Neural progenitor cell (in vitro differentiated cells): ENCODE measurements around the gene MTX2. TPM values are rescaled to one million over a fixed set of nuclear protein-coding genes. Genes with fewer than 3 reads are reported as not detected.

Experiments used
- DNase-seq: peaks from one replicate; pipeline ENCODE4 v3.0.0-alpha.2; 2016; ENCODE audit warnings: low spot score
- H2AFZ ChIP-seq: fragments of 200-600 bp; sonication (generic); replicated peaks from 2 replicates; pipeline ENCODE4 v1.6.1; 2016; ENCODE audit warnings: antibody characterized with exemption
- H3F3A ChIP-seq: fragments of 200-600 bp; sonication (generic); 2 replicates; pipeline ENCODE4 v1.6.1; 2016; ENCODE audit warnings: antibody characterized with exemption, low read depth
- H3K27ac ChIP-seq: fragments of 200-600 bp; sonication (generic); 2 replicates; pipeline ENCODE4 v1.5.1; 2016; ENCODE audit warnings: mild to moderate bottlenecking
- H3K27me3 ChIP-seq: fragments of 200-600 bp; sonication (generic); 2 replicates; pipeline ENCODE4 v1.6.1; 2016; ENCODE audit warnings: mild to moderate bottlenecking, moderate library complexity
- H3K36me3 ChIP-seq: fragments of 200-600 bp; sonication (generic); 2 replicates; pipeline ENCODE4 v1.5.1; 2016
- H3K4me1 ChIP-seq: fragments of 200-600 bp; sonication (generic); 2 replicates; pipeline ENCODE4 v1.6.1; 2016; ENCODE audit warnings: mixed run types
- H3K4me2 ChIP-seq: fragments of 200-600 bp; sonication (generic); 2 replicates; pipeline ENCODE4 v1.6.1; 2016
- H3K4me3 ChIP-seq: fragments of 200-600 bp; sonication (generic); 2 replicates; pipeline ENCODE4 v1.5.1; 2016
- H3K79me2 ChIP-seq: fragments of 200-600 bp; sonication (generic); 2 replicates; pipeline ENCODE4 v1.6.1; 2016; ENCODE audit warnings: low read depth
- H3K9ac ChIP-seq: fragments of 200-600 bp; sonication (generic); 2 replicates; pipeline ENCODE4 v1.6.1; 2016
- H3K9me3 ChIP-seq: fragments of 200-600 bp; sonication (generic); 2 replicates; pipeline ENCODE4 v1.5.1; 2016; ENCODE audit warnings: low read depth
- H4K20me1 ChIP-seq: fragments of 200-600 bp; sonication (generic); 2 replicates; pipeline ENCODE4 v1.6.1; 2016; ENCODE audit warnings: low read depth
- H3K27ac Mint-ChIP-seq: 3 replicates; pipeline ENCODE4 v1.8.0; 2021; ENCODE audit warnings: mixed read lengths
- H3K27me3 Mint-ChIP-seq: 2 replicates; pipeline ENCODE4 v1.8.0; 2022; ENCODE audit warnings: low read depth, mild to moderate bottlenecking, inconsistent platforms, moderate library complexity, mixed read lengths; ENCODE audit not compliant: insufficient read depth
- H3K36me3 Mint-ChIP-seq: 3 replicates; pipeline ENCODE4 v1.8.0; 2021; ENCODE audit warnings: mixed read lengths
- H3K4me1 Mint-ChIP-seq: 3 replicates; pipeline ENCODE4 v1.8.0; 2021; ENCODE audit warnings: mixed read lengths
- H3K4me3 Mint-ChIP-seq: 3 replicates; pipeline ENCODE4 v1.8.0; 2021; ENCODE audit warnings: mild to moderate bottlenecking, moderate library complexity, mixed read lengths
- H3K9me3 Mint-ChIP-seq: 3 replicates; pipeline ENCODE4 v1.8.0; 2020; ENCODE audit warnings: mixed read lengths
- CTCF ChIP-seq: fragments of 200-600 bp; sonication (generic); IDR thresholded peaks from 2 replicates; pipeline ENCODE4 v1.5.1; 2017; ENCODE audit warnings: antibody characterized with exemption, mild to moderate bottlenecking
- EZH2 ChIP-seq: fragments of 200-600 bp; sonication (generic); IDR thresholded peaks from 2 replicates; pipeline ENCODE4 v1.6.1; 2017; ENCODE audit warnings: antibody characterized with exemption, mild to moderate bottlenecking, moderate library complexity
- EZH2phosphoT487 ChIP-seq: fragments of 200-600 bp; sonication (generic); IDR thresholded peaks from 2 replicates; pipeline ENCODE4 v1.6.1; 2017; ENCODE audit warnings: antibody characterized with exemption
- total RNA-seq: library from RNA; depleted of rRNA; stranded (reverse); fragments of >200 nt; gene quantifications from 2 replicates; pipeline ENCODE4 v1.2.3, GENCODE V29; 2015; ENCODE audit warnings: low replicate concordance

MTX2 gene
- total RNA-seq, 1 donor from 2014 or later = 39.2 TPM

GRCh38 chr2:176325732-176326131 lies 56.5 kb downstream of the MTX2 start:
- Histone ChIP-seq H3K4me1 (peaks cover 7% of the 10 kb centered on the region), H3K27ac (no peak overlapping the region), H3K4me2 (no peak overlapping the region), H4K20me1 (peaks cover 16% of the 10 kb centered on the region), H3K36me3 (peaks cover 8% of the 10 kb centered on the region), H3K9ac (no peak overlapping the region), H3F3A (no peaks in the 10 kb centered on the region), H3K79me2 (no peaks in the 10 kb centered on the region), H3K27me3 (no peaks in the 10 kb centered on the region), H3K4me3 (no peak overlapping the region), H3K9me3 (no peaks in the 10 kb centered on the region), H2AFZ (no peak overlapping the region)
- Mint-ChIP-seq H3K9me3 (no peaks in the 10 kb centered on the region), H3K36me3 (peaks cover 4% of the 10 kb centered on the region), H3K27me3 (no peaks in the 10 kb centered on the region), H3K4me1 (peaks cover 17% of the 10 kb centered on the region), H3K27ac (no peak overlapping the region), H3K4me3 (no peak overlapping the region)
- no peak for TF ChIP-seq EZH2phosphoT487
- TF ChIP-seq CTCF = no peak
- TF ChIP-seq EZH2 = no peak
- DNase-seq = peak; percentile 23

- Histone ChIP-seq H3K9ac (no peak overlapping the region), H4K20me1 (peaks cover 16% of the 10 kb centered on the region), H3K79me2 (no peaks in the 10 kb centered on the region), H3K27me3 (no peaks in the 10 kb centered on the region), H3K4me2 (no peak overlapping the region), H3K4me3 (no peak overlapping the region), H3K4me1 (peaks cover 7% of the 10 kb centered on the region), H3F3A (no peaks in the 10 kb centered on the region), H3K27ac (no peak overlapping the region), H2AFZ (no peak overlapping the region), H3K9me3 (no peaks in the 10 kb centered on the region), H3K36me3 (peaks cover 8% of the 10 kb centered on the region)
- Mint-ChIP-seq H3K4me1 (peaks cover 17% of the 10 kb centered on the region), H3K36me3 (peaks cover 8% of the 10 kb centered on the region), H3K27me3 (no peaks in the 10 kb centered on the region), H3K4me3 (no peak overlapping the region), H3K27ac (no peak overlapping the region), H3K9me3 (no peaks in the 10 kb centered on the region)
- DNase-seq = no peak
- TF ChIP-seq CTCF (no peak), EZH2 (no peak)
Observed at GRCh38 chr2:176328149-176328548, 58.9 kb downstream of the MTX2 start.

- Histone ChIP-seq H2AFZ (no peak overlapping the region), H3K9me3 (no peaks in the 10 kb centered on the region), H4K20me1 (peaks cover 8% of the 10 kb centered on the region), H3K27ac (no peak overlapping the region), H3K4me2 (no peak overlapping the region), H3K36me3 (peaks cover 8% of the 10 kb centered on the region), H3K79me2 (no peaks in the 10 kb centered on the region), H3K4me3 (no peak overlapping the region), H3K4me1 (peaks cover 3% of the 10 kb centered on the region), H3F3A (no peaks in the 10 kb centered on the region), H3K9ac (no peak overlapping the region), H3K27me3 (no peaks in the 10 kb centered on the region)
- TF ChIP-seq EZH2 (no peak), CTCF (no peak), EZH2phosphoT487 (no peak)
- no peaks in the 10 kb centered on the region for H3K9me3 Mint-ChIP-seq
- H3K4me1 Mint-ChIP-seq = peaks cover 7% of the 10 kb centered on the region
- no peak for DNase-seq
- H3K36me3 Mint-ChIP-seq = peaks cover 13% of the 10 kb centered on the region
- no peaks in the 10 kb centered on the region for H3K27me3 Mint-ChIP-seq
- no peak overlapping the region for H3K27ac Mint-ChIP-seq
- H3K4me3 Mint-ChIP-seq = no peak overlapping the region
Observed at GRCh38 chr2:176330612-176331011, 61.4 kb downstream of the MTX2 start.

GRCh38 chr2:176331646-176332045 lies 62.4 kb downstream of the MTX2 start:
- DNase-seq = no peak
- TF ChIP-seq EZH2phosphoT487 = no peak
- no peak for TF ChIP-seq CTCF
- no peak for TF ChIP-seq EZH2
- no peaks in the 10 kb centered on the region for H3K79me2 ChIP-seq
- H3K4me2 ChIP-seq = no peak overlapping the region
- no peaks in the 10 kb centered on the region for H3K9me3 ChIP-seq
- H3K9me3 Mint-ChIP-seq = no peaks in the 10 kb centered on the region
- no peak overlapping the region for H3K27ac Mint-ChIP-seq
- no peak overlapping the region for H3K27ac ChIP-seq
- H3K27me3 Mint-ChIP-seq = no peaks in the 10 kb centered on the region
- no peaks in the 10 kb centered on the region for H3K4me1 ChIP-seq
- no peaks in the 10 kb centered on the region for H3K4me1 Mint-ChIP-seq
- H2AFZ ChIP-seq = no peak overlapping the region
- H3K4me3 Mint-ChIP-seq = no peak overlapping the region
- peaks cover 13% of the 10 kb centered on the region for H3K36me3 Mint-ChIP-seq
- H4K20me1 ChIP-seq = no peaks in the 10 kb centered on the region
- H3F3A ChIP-seq = no peaks in the 10 kb centered on the region
- H3K27me3 ChIP-seq = no peaks in the 10 kb centered on the region
- peaks cover 8% of the 10 kb centered on the region for H3K36me3 ChIP-seq
- H3K9ac ChIP-seq = no peak overlapping the region
- H3K4me3 ChIP-seq = no peak overlapping the region
